Erythroblast (primary cell): Measurements from ENCODE around the gene NEIL1.
"Not testable (repeated sequence)": the region's sequence is repeated elsewhere in the genome, so short reads cannot be mapped to it uniquely, and the experiment has no call there.

Experiments used
- DNase-seq, 2 experiments: peaks; one replicate each; lab custom pipeline; 2025; lab: John Stamatoyannopoulos, UW
- GATA1 ChIP-seq: IDR thresholded peaks from 2 replicates; pipeline ENCODE4 v1.6.1; 2011; ENCODE audit warnings: low read depth, mild to moderate bottlenecking, control low read depth, low read length, moderate library complexity
- POLR2A ChIP-seq: IDR thresholded peaks from 2 replicates; pipeline ENCODE4 v1.6.1; 2011; ENCODE audit warnings: mild to moderate bottlenecking, low read length

The NEIL1 gene

GRCh38 chr15:75321711-75322110, 25.1 kb upstream of the NEIL1 start:
- no peak for DNase-seq
- TF ChIP-seq POLR2A: no peak
- TF ChIP-seq GATA1: no peak

- DNase-seq: no peak
- TF ChIP-seq GATA1 (no peak), POLR2A (no peak)
Observed at GRCh38 chr15:75325922-75326321, 20.9 kb upstream of the NEIL1 start.

GRCh38 chr15:75327005-75327404, 19.8 kb upstream of the NEIL1 start:
- TF ChIP-seq GATA1: no peak
- TF ChIP-seq POLR2A: no peak

DNA sequence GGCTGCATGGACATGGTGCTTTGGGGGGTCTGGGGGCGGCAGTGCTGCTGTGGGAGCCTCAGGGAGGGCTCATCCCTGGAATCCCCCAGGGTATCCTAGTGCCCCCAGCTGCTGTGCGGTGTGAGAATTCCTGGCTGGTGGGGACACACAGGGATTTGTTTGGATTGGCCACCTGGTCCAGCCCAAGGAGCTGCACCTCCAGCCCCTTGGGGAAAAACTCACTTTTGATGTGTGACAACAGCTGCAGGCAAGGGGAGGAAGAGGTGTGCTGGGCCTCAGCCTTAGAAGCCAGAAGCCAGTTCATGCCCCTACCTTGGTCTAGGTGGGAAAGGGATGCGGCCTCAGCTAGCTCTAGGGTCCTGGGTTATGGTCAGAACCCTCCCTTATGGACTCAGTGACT, 19.3 kb upstream of the NEIL1 start:
- TF ChIP-seq POLR2A (no peak), GATA1 (no peak)
- no peak for DNase-seq

More at GRCh38 chr15:75327005-75327404, 19.8 kb upstream of the NEIL1 start:
- DNase-seq: no peak

DNA sequence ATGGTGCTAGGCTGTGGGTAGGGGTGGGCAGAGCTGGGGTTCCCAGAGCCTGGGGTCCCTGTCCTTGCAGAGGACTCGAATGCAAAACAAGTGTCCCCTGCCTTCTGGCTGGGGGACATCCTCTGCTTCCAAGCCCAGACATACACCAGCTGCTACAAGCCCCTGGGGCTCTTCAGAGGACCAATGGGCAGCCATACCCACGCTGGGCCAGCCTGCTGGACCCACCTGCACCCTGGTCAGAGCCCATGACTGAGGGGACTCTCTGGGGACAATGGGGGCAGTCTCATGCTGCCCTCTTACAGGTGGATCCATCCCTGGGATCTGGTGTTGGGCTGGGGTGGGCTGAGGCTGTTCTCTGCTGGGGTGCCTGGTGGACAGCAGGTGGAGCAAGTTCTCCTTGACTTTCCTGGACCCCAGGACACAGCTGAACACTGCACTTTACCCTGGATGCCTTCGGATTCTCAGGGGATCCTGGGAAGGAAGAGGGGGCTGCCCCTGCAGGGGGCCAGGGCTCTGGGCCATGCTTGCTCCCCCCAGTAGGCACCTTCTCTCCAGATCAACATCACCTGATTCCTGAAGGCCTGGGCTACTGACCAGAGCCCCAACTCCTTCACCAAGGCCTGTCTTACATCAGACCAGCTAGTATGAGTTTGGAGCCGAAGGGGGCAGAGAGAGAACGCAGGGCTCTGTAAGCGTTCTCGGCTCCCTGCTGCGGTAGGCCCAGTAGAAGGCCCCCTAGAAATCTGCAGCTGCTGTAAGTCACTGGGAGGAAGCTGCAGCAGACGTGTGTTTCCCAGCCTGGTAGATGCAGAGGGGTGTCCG, 18.1 kb upstream of the NEIL1 start:
- no peak for DNase-seq
- no peak for TF ChIP-seq GATA1
- no peak for TF ChIP-seq POLR2A

GRCh38 chr15:75329571-75329970, 17.3 kb upstream of the NEIL1 start:
- no peak for DNase-seq
- TF ChIP-seq GATA1 (no peak), POLR2A (no peak)

DNA sequence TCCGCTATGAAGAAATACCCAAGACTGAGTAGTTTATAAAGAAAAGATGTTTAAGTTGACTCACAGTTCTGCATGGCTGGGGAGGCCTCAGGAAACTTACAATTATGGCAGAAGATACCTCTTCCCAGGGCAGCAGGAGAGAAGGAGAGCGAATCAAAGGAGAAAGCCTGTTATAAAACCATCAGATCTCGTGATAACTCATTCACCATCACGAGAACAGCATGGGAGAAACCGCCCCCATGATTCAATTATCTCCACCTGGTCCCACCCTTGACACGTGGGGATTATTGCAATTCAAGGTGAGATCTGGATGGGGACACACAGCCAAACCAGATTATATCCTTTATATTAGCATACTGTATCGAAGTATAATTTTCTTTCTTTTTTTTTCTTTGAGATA, 14.7 kb upstream of the NEIL1 start:
- not testable (repeated sequence) for DNase-seq

DNA sequence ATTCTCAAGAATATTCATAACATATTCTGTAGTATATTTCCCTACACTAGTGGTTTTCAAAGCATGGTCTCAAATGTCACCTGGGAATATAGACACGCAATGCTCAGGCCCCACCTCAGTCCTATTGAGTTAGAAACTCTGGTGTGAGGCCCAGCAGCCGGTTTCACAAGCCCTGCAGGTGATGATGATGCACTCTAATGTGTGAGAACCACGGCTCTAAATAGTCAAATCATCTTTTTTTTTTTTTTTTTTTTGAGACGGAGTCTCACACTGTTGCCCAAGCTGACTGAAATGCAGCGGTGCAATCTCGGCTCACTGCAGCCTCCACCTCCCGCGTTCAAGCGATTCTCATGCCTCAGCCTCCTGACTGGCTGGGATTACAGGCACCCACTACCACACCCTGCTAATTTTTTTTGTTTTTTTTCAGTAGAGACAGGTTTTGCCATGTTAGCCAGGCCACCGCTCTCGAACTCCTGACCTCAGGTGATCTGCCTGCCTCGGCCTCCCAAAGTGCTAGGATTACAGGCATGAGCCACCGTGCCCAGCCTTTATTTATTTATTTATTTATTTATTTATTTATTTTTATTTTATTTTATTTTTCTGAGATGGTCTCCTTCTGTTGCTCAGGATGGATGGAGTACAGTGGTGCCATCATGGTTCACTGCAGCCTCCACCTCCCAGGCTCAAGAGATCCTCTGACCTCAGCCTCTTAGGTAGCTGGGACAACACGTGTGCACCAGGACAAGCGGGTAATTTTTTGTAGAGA, 13.0 kb upstream of the NEIL1 start:
- DNase-seq: not testable (repeated sequence)

GRCh38 chr15:75335313-75335704, 11.5 kb upstream of the NEIL1 start:
- no peak for DNase-seq
- TF ChIP-seq POLR2A: no peak
- no peak for TF ChIP-seq GATA1

DNA sequence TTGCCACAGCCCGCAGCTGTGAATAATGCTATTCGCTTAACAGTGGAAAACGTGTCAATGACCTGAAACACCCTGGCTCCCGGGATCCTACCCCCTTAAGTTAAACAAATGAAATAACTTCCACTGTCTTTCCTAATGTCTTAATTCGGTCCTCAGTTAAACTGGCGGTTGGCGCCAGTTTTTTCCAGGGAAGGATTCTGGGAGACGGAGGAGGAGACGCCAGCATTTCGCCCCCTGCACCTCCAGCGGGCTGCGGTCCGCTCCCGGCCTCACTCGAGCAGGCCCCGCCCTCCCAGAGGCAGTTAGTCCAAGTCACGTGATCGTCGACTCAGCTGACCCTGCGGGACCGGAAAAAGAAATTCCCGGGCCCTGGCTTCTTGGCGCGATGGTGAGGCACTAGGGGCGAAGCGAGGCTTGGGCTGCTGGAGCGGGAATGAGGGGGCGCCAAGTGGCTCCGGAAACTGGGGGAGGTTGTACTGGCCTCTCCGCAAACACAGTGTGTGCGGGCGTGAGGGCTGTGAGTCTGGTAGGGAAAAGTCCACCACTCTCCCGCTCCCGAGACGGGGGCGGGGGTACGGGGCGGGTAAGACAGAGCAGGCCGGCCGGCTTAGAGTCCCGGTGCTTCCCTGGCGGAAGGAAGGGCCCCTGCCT, 11.0 kb upstream of the NEIL1 start, which contains the start of gene COMMD4:
COMMD4 (plus strand) TSS at position 359 of the 651 bp plus-strand sequence; CDS start at position 386, 27 bp downstream.
- TF ChIP-seq GATA1 (no peak), POLR2A (peak; percentile 73)
- DNase-seq: peak; percentile 94

DNA sequence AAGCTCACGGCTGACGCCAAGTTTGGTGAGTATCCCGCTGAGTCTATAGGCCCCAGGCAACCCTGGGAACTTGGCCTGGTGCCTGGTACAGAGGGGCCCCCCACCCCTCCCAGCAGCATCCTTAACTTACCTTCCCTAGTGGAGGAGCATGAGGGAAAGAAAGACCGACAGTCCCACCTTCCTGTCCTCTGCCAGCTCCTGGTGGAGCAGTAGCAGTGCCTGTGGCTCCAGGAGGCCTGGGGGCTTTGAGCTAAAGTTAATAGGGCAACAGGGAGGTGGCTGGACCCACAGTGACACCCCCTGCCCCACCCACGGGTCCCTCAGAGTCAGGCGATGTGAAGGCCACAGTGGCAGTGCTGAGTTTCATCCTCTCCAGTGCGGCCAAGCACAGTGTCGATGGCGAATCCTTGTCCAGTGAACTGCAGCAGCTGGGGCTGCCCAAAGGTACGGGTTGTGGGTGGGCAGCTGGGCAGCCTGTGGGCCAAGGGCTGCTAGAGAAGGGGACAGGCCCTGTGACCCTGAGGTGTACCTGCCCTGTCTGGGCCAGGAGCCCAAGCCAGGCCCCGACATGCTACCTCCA, 8.1 kb upstream of the NEIL1 start:
- DNase-seq: no peak
- no peak for TF ChIP-seq GATA1
- TF ChIP-seq POLR2A: no peak

GRCh38 chr15:75339531-75340240, 7.2 kb upstream of the NEIL1 start:
- DNase-seq: no peak
- TF ChIP-seq POLR2A (no peak), GATA1 (no peak)

DNA sequence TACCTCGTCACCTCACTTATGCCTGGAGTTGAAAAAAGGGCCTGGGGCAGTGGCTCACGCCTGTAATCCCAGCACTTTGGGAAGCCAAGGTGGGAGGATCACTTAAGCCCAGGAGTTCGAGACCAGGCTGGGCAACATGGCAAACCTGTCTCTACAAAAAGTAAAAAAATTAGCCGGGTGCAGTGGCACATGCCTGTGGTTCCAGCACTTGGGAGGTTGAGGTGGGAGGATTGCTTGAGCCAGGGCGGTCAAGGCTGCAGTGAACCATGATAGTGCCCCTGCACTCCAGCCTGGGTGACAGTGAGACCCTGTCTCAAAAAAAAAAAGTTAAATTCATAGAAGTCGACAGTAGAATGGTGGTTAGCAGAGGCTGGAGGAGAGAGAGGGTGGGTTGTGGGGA, 4.6 kb upstream of the NEIL1 start:
- TF ChIP-seq POLR2A (no peak), GATA1 (no peak)
- no peak for DNase-seq

DNA sequence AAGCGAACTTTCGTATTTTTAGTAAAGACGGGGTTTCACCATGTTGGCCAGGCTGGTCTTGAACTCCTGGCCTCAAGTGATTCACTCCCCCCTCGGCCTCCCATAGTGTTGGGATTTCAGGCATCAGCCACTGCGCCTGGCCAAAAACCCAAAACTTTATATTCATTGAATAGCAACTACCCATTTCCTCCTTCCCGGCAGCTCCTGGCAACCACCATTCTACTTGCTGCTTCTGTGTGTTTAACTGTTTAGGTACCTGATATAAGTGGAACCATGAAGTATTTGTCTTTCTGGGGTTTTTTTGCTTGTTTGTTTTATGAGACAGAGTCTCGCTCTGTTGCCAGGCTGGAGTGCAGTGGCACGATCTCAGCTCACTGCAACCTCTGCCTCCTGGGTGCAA, 2.9 kb upstream of the NEIL1 start:
- DNase-seq: not testable (repeated sequence)
